Erythroblast (primary cell): ENCODE measurements around the gene SLC16A4.

Source experiments
- GATA1 ChIP-seq: IDR thresholded peaks from 2 replicates; pipeline ENCODE4 v1.6.1; 2011; ENCODE audit warnings: low read depth, mild to moderate bottlenecking, control low read depth, low read length, moderate library complexity
- POLR2A ChIP-seq: IDR thresholded peaks from 2 replicates; pipeline ENCODE4 v1.6.1; 2011; ENCODE audit warnings: mild to moderate bottlenecking, low read length

GRCh38 chr1:110380672-110381283 is 10.0 kb downstream of the SLC16A4 start:
- no peak for TF ChIP-seq POLR2A
- TF ChIP-seq GATA1, result no peak
